GM12878 (cell line): ENCODE measurements around the gene ZNF618. TPM values are rescaled to one million over a fixed set of nuclear protein-coding genes. Genes with fewer than 3 reads are reported as not detected.

Source experiments
- ATAC-seq: fragments of 200-7000 bp; cut with Tn5 transposase; 3 replicates; pipeline ENCODE4 v1.9.1; 2020; ENCODE audit warnings: mild to moderate bottlenecking, moderate library complexity
- BruUV-seq: library from RNA; stranded (reverse); fragments of 400-500 nt; replicated peaks from 2 replicates; lab custom pipeline; 2021; lab: Mats Ljungman, UMichigan
- CTCF ChIA-PET: fragments of 300-600 bp; sonication (Branson Sonifier 250); formaldehyde crosslinking; extraction: SDS; loops from one replicate; lab custom pipeline; 2021; ENCODE audit warnings: inconsistent platforms; lab: Yijun Ruan, JAX
- POLR2A ChIA-PET: fragments of 350-600 bp; formaldehyde crosslinking; extraction: SDS; loops from one replicate; lab custom pipeline; 2021; ENCODE audit warnings: inconsistent platforms; lab: Charles Lee
- RAD21 ChIA-PET: fragments of 300-600 bp; sonication (Branson Sonifier 250); formaldehyde crosslinking; loops from one replicate; lab custom pipeline; 2023; ENCODE audit warnings: antibody characterized with exemption; ENCODE audit not compliant: unreplicated experiment; lab: Charles Lee
- SMC1A ChIA-PET: fragments of 300-600 bp; sonication (Branson Sonifier 250); formaldehyde crosslinking; loops from one replicate; lab custom pipeline; 2023; ENCODE audit not compliant: unreplicated experiment, uncharacterized antibody; lab: Charles Lee
- DNase-seq: peaks from one replicate; pipeline ENCODE4 v3.0.0-alpha.2; 2011; ENCODE audit warnings: low read depth, low spot score
- FAIRE-seq: peaks from 3 replicates; lab custom pipeline; 2011; peaks lifted over from hg19 to GRCh38; lab: Jason Lieb, UNC
- H2AFZ ChIP-seq: 2 replicates; pipeline ENCODE4 v1.6.0; 2011; ENCODE audit warnings: low read depth, low read length, control low read depth; ENCODE audit not compliant: control insufficient read depth
- H3K27ac ChIP-seq: 2 replicates; pipeline ENCODE4 v1.5.1; 2011; ENCODE audit warnings: control low read depth; ENCODE audit not compliant: control insufficient read depth, insufficient read depth
- H3K27me3 ChIP-seq, 2 experiments: replicated peaks in 1 of 2; 2 replicates each; pipeline versions ENCODE4 v1.6.0 to v1.6.1; 2011; ENCODE audit warnings: low read length in 1 of 2; ENCODE audit not compliant: control insufficient read depth in 2 of 2, insufficient read depth in 2 of 2
- H3K36me3 ChIP-seq, 2 experiments: 2 replicates each; pipeline ENCODE4 v1.5.1; 2011; ENCODE audit warnings: low read length in 1 of 2; ENCODE audit not compliant: control insufficient read depth in 2 of 2, insufficient read depth in 2 of 2
- H3K4me1 ChIP-seq: 2 replicates; pipeline ENCODE4 v1.6.1; 2011; ENCODE audit warnings: mild to moderate bottlenecking, low read length, moderate library complexity, mixed read lengths; ENCODE audit not compliant: control insufficient read depth, insufficient read depth
- H3K4me2 ChIP-seq: 2 replicates; pipeline ENCODE4 v1.6.0; 2011; ENCODE audit warnings: control low read depth; ENCODE audit not compliant: control insufficient read depth, insufficient read depth
- H3K4me3 ChIP-seq: fragments of 200-600 bp; sonication (generic); 2 replicates; pipeline ENCODE4 v1.5.1; 2016
- H3K79me2 ChIP-seq: 2 replicates; pipeline ENCODE4 v1.6.0; 2011; ENCODE audit warnings: low read length; ENCODE audit not compliant: control insufficient read depth, insufficient read depth
- H3K9ac ChIP-seq: 2 replicates; pipeline ENCODE4 v1.8.0; 2011; ENCODE audit warnings: low read length, control low read depth, mixed read lengths; ENCODE audit not compliant: control insufficient read depth, insufficient read depth
- H3K9me3 ChIP-seq: replicated peaks from 3 replicates; pipeline ENCODE4 v1.5.1; 2011; ENCODE audit warnings: mild to moderate bottlenecking, low read length; ENCODE audit not compliant: control insufficient read depth, insufficient read depth
- H4K20me1 ChIP-seq: 2 replicates; pipeline ENCODE4 v1.6.0; 2011; ENCODE audit not compliant: control insufficient read depth, insufficient read depth
- BMI1 ChIP-seq: fragments of 450-650 bp; IDR thresholded peaks from 2 replicates; pipeline ENCODE4 v1.6.1; 2016; ENCODE audit warnings: mild to moderate bottlenecking, moderate library complexity, borderline replicate concordance
- JUND ChIP-seq: IDR thresholded peaks from 2 replicates; pipeline ENCODE4 v1.6.1; 2012; ENCODE audit warnings: low read depth, mild to moderate bottlenecking, low read length, improper control_type of control experiment, moderate library complexity
- MEF2A ChIP-seq: IDR thresholded peaks from 2 replicates; pipeline ENCODE4 v1.6.1; 2011; ENCODE audit warnings: low read depth, mild to moderate bottlenecking, low read length, moderate library complexity; ENCODE audit not compliant: insufficient read depth
- NR2F1 ChIP-seq: fragments of 450-650 bp; conservative IDR thresholded peaks from 2 replicates; pipeline ENCODE4 v1.6.1; 2017; ENCODE audit warnings: mild to moderate bottlenecking
- RAD21 ChIP-seq: IDR thresholded peaks from 2 replicates; pipeline ENCODE4 v1.6.1; 2011; ENCODE audit warnings: mild to moderate bottlenecking, low read depth, low read length, moderate library complexity; ENCODE audit not compliant: insufficient read depth
- SMAD1 ChIP-seq: fragments of 450-650 bp; IDR thresholded peaks from 2 replicates; pipeline ENCODE4 v1.6.1; 2018; ENCODE audit warnings: mild to moderate bottlenecking, low read depth; ENCODE audit not compliant: partially characterized antibody
- SUPT20H ChIP-seq: IDR thresholded peaks from 2 replicates; pipeline ENCODE4 v1.6.1; 2011; ENCODE audit warnings: low read depth, mild to moderate bottlenecking, low read length, moderate library complexity, borderline replicate concordance; ENCODE audit not compliant: control insufficient read depth
- WGBS: methylation state at CpG from one replicate; pipeline ENCODE4 v1.1.6; 2016; ENCODE audit warnings: low lambda C conversion rate; ENCODE audit not compliant: insufficient replicate concordance, insufficient coverage; ENCODE audit errors: missing lambda C conversion rate; 5-methylcytosine and 5-hydroxymethylcytosine counted together
- in situ Hi-C: fragments of 300-500 bp; cut with MboI; formaldehyde crosslinking; loops from 9 replicates; pipeline ENCODE4 v1.14.3; 2018; ENCODE audit warnings: mixed read lengths
- intact Hi-C: fragments of 100-400 bp; cut with micrococcal nuclease; formaldehyde crosslinking; loops from one replicate; pipeline ENCODE4 v1.14.2; 2022; ENCODE audit not compliant: unreplicated experiment
- polyA plus RNA-seq, 11 experiments: library from polyadenylated mRNA; depleted of rRNA in 4 of 11; unstranded in 6 of 11; stranded (reverse) in 5 of 11; fragments of >200 nt; fragmentation: Nextera tagmentation in 4 of 11; fragmentation: Illumina TruSeq in 1 of 11; extraction: Ambion mirVana in 4 of 11; extraction: Trizol in 1 of 11; gene quantifications; 1 replicate in 1 of 11; 2 replicates in 10 of 11; pipeline versions ENCODE4 v1.2.1 to v1.2.3, GENCODE V29; 2011 to 2016; ENCODE audit warnings: inconsistent platforms in 2 of 11, missing spikeins in 2 of 11, low read depth in 1 of 11
- total RNA-seq, 4 experiments: library from RNA; depleted of rRNA in 3 of 4; stranded (reverse); fragments of >200 nt in 3 of 4; fragmentation: Illumina TruSeq in 1 of 4; extraction: Trizol in 1 of 4; gene quantifications; 2 replicates each; pipeline versions ENCODE4 v1.2.1 to v1.2.3, GENCODE V29; 2013 to 2021

ZNF618 gene
- total and polyA plus RNA-seq, 10 of the 15 experiments (the other 5 are each of a cell fraction or from before 2014, with no cell fraction given): 0.01 to 0.24 (median 0.06) TPM; not detected in 2

DNA sequence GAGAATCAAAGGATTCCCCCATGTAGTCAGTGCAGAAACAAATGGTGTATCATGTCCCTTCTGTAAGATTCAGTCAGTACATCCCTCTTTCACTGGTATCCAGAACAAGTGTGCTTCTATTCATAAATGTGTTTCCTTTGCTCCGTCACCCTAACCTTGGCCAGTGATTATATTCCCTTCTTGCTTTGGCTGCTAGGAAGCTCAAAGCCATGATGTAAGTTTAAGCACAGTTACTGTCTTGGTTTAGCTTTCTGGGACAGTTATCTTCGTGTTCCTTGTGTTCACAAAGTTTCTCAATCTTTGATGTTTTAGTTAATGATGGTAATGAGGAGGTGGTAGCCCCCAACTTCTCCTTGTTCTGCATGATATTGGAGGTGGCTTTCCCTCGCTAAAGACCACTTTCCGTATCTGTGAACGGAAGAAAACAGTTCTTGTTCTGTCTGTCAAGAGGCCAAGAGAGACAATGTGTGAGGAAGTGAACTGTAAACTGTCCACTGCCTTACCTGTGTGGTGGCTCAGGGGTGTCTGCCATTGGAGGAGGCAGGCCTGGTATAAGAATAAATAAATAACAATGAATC, 204.2 kb downstream of the ZNF618 start:
- Histone ChIP-seq H3K27me3 (peaks cover 0 to 1% of the 10 kb centered on the region in 2 experiments; a peak in 3 of 4 replicates), H2AFZ (no peak overlapping the region), H3K4me1 (no peaks in the 10 kb centered on the region), H3K9ac (no peak overlapping the region), H3K79me2 (no peaks in the 10 kb centered on the region), H3K4me3 (no peak overlapping the region), H4K20me1 (no peaks in the 10 kb centered on the region), H3K9me3 (no peaks in the 10 kb centered on the region), H3K4me2 (no peak overlapping the region)
- BruUV-seq: no TSS peak
- POLR2A ChIA-PET: no interaction called here
- RAD21 ChIA-PET: no interaction called here
- 8% methylated on average over 5 of the region's 5 CpGs for WGBS
- ATAC-seq (no peak), FAIRE-seq (no peak)
- intact Hi-C loops: no loop called here
- in situ Hi-C loops: loop anchor here (25.0 kb wide), 1 partner anchor 207 kb away; no protein-coding TSS in a partner anchor
- SMC1A ChIA-PET: no interaction called here
- no peak for TF ChIP-seq SMAD1
- no peak for TF ChIP-seq RAD21
- no peak for TF ChIP-seq JUND
- TF ChIP-seq MEF2A: no peak
- no peak for TF ChIP-seq NR2F1
- no peak for TF ChIP-seq SUPT20H
- TF ChIP-seq BMI1: no peak
- TF ChIP-seq, all 136 proteins: peak for 0
- CTCF ChIA-PET: interaction anchor here (4.3 kb wide), 1 partner anchor 213 kb away, joined by 61 read pairs; no protein-coding TSS in a partner anchor
- no peaks in the 10 kb centered on the region for H3K36me3 ChIP-seq
- no peak overlapping the region for H3K27ac ChIP-seq
- no peak for DNase-seq
